MM.1S (cell line): ENCODE data around the gene BLM.

Experiments
- DNase-seq: peaks from one replicate; pipeline ENCODE4 v3.0.0-alpha.2; 2015
- H2AFZ ChIP-seq: fragments of 300-600 bp; sonication (generic); 2 replicates; pipeline ENCODE4 v1.6.0; 2016; ENCODE audit warnings: antibody characterized with exemption, low read length
- H3F3A ChIP-seq: fragments of 300-600 bp; sonication (generic); 2 replicates; pipeline ENCODE4 v1.6.1; 2016; ENCODE audit warnings: mild to moderate bottlenecking, antibody characterized with exemption, low read length, moderate library complexity, mixed read lengths; ENCODE audit not compliant: insufficient read depth
- H3K27ac ChIP-seq: fragments of 300-600 bp; sonication (generic); 2 replicates; pipeline ENCODE4 v1.5.1; 2016; ENCODE audit warnings: mild to moderate bottlenecking, low read length
- H3K27me3 ChIP-seq: fragments of 300-600 bp; sonication (generic); replicated peaks from 2 replicates; pipeline ENCODE4 v1.6.0; 2016; ENCODE audit warnings: low read length; ENCODE audit not compliant: insufficient read depth
- H3K36me3 ChIP-seq: fragments of 300-600 bp; sonication (generic); replicated peaks from 2 replicates; pipeline ENCODE4 v1.6.1; 2016; ENCODE audit warnings: mild to moderate bottlenecking, low read length, mixed read lengths; ENCODE audit not compliant: insufficient read depth
- H3K4me1 ChIP-seq: fragments of 300-600 bp; sonication (generic); 2 replicates; pipeline ENCODE4 v1.6.1; 2016; ENCODE audit warnings: low read length, mixed read lengths
- H3K4me2 ChIP-seq: fragments of 300-600 bp; sonication (generic); 2 replicates; pipeline ENCODE4 v1.6.0; 2016; ENCODE audit warnings: low read depth, low read length
- H3K4me3 ChIP-seq: fragments of 300-600 bp; sonication (generic); 2 replicates; pipeline ENCODE4 v1.5.1; 2016; ENCODE audit warnings: low read length, mixed read lengths
- H3K79me2 ChIP-seq: fragments of 300-600 bp; sonication (generic); 2 replicates; pipeline ENCODE4 v1.6.1; 2016; ENCODE audit warnings: mixed run types, low read length, mixed read lengths
- H3K9ac ChIP-seq: fragments of 300-600 bp; sonication (generic); 2 replicates; pipeline ENCODE4 v1.6.1; 2016; ENCODE audit warnings: low read length, mixed read lengths
- H3K9me2 ChIP-seq: fragments of 300-600 bp; sonication (generic); replicated peaks from 2 replicates; pipeline ENCODE4 v1.6.1; 2016; ENCODE audit warnings: mild to moderate bottlenecking, low read length, mixed read lengths; ENCODE audit not compliant: insufficient read depth
- H3K9me3 ChIP-seq: fragments of 300-600 bp; sonication (generic); replicated peaks from 2 replicates; pipeline ENCODE4 v1.6.1; 2016; ENCODE audit warnings: mild to moderate bottlenecking, low read length, mixed read lengths; ENCODE audit not compliant: insufficient read depth
- H4K20me1 ChIP-seq: fragments of 300-600 bp; sonication (generic); 2 replicates; pipeline ENCODE4 v1.6.1; 2016; ENCODE audit warnings: mild to moderate bottlenecking, low read length, moderate library complexity, mixed read lengths; ENCODE audit not compliant: insufficient read depth
- EZH2 ChIP-seq: fragments of 300-600 bp; sonication (generic); optimal IDR thresholded peaks from 2 replicates; pipeline ENCODE3; 2017; ENCODE audit warnings: low read depth, mild to moderate bottlenecking, antibody characterized with exemption, low read length, mixed read lengths
- EZH2phosphoT487 ChIP-seq: fragments of 300-600 bp; sonication (generic); IDR thresholded peaks from 2 replicates; pipeline ENCODE4 v1.6.1; 2018; ENCODE audit warnings: antibody characterized with exemption, low read length
- TF ChIP-seq, protein P1 (sequence below): fragments of 300-600 bp; sonication (generic); IDR thresholded peaks from 2 replicates; pipeline ENCODE4 v1.5.1; 2016; ENCODE audit warnings: antibody characterized with exemption, low read length, mixed read lengths

BLM gene

DNA sequence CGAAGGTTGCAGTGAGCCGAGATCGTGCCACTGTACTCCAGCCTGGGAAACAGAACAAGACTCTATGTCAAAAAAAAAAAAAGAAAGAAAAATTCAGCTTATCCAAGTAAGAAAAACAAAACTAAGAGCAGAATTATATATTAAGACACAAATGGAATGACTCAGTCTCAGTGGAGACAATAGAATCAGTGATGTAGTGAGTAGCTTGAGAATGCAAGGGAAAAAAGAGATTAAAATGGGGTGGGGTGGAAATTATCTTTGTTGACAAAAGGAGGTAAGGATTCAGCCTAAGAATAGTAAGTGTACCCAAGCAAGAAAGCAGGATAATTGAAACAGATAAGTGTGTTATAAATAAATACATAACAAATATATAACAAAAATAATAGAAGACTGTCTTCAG is 70.7 kb downstream of the BLM start:
- H3K9me3 ChIP-seq = no peaks in the 10 kb centered on the region
- no peak overlapping the region for H2AFZ ChIP-seq
- DNase-seq = no peak
- H3K27me3 ChIP-seq = no peaks in the 10 kb centered on the region
- no peaks in the 10 kb centered on the region for H3K79me2 ChIP-seq
- H3K4me3 ChIP-seq = no peak overlapping the region
- no peaks in the 10 kb centered on the region for H4K20me1 ChIP-seq
- 0 out of 2 replicates have a peak, but pooled peaks cover 4% of the 10 kb centered on the region for H3K36me3 ChIP-seq
- no peaks in the 10 kb centered on the region for H3K9me2 ChIP-seq
- H3K4me1 ChIP-seq = no peaks in the 10 kb centered on the region
- H3F3A ChIP-seq = no peaks in the 10 kb centered on the region; the same call in 1 of the 2 replicates
- no peak overlapping the region for H3K27ac ChIP-seq
- TF ChIP-seq, protein P1, sequence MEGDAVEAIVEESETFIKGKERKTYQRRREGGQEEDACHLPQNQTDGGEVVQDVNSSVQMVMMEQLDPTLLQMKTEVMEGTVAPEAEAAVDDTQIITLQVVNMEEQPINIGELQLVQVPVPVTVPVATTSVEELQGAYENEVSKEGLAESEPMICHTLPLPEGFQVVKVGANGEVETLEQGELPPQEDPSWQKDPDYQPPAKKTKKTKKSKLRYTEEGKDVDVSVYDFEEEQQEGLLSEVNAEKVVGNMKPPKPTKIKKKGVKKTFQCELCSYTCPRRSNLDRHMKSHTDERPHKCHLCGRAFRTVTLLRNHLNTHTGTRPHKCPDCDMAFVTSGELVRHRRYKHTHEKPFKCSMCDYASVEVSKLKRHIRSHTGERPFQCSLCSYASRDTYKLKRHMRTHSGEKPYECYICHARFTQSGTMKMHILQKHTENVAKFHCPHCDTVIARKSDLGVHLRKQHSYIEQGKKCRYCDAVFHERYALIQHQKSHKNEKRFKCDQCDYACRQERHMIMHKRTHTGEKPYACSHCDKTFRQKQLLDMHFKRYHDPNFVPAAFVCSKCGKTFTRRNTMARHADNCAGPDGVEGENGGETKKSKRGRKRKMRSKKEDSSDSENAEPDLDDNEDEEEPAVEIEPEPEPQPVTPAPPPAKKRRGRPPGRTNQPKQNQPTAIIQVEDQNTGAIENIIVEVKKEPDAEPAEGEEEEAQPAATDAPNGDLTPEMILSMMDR = no peak
- no peak for TF ChIP-seq EZH2
- no peak for TF ChIP-seq EZH2phosphoT487
- no peak overlapping the region for H3K4me2 ChIP-seq
- no peak overlapping the region for H3K9ac ChIP-seq

DNA sequence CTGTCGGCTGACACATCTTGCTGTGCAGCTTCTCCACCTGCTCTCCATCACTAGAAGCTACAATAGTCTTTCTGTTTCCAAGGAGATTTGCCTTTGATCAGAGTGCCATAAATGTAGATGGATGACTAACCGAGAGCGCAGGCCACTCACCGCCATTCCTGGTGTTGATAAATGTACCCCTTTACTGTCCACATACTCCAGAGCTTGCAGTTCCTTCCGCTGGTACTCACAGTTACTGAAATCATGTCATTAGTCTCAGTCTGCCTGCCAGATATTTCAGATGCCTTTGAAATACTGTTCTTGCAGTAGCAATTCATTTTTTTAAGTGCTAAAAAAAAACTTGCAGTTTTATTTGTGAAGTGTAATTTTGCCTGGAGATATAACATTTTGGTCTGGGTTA is 72.3 kb downstream of the BLM start:
- H3K4me1 ChIP-seq = no peaks in the 10 kb centered on the region
- H2AFZ ChIP-seq = no peak overlapping the region
- H3K4me2 ChIP-seq = no peak overlapping the region
- H3K36me3 ChIP-seq = 0 out of 2 replicates have a peak, but pooled peaks cover 4% of the 10 kb centered on the region
- H3K9ac ChIP-seq = no peak overlapping the region
- no peak overlapping the region for H3K27ac ChIP-seq
- H4K20me1 ChIP-seq = no peaks in the 10 kb centered on the region
- DNase-seq = no peak
- no peaks in the 10 kb centered on the region; the same call in 1 of the 2 replicates for H3F3A ChIP-seq
- no peaks in the 10 kb centered on the region for H3K27me3 ChIP-seq
- no peaks in the 10 kb centered on the region for H3K79me2 ChIP-seq
- no peaks in the 10 kb centered on the region for H3K9me3 ChIP-seq
- TF ChIP-seq EZH2phosphoT487 (no peak), EZH2 (no peak)
- TF ChIP-seq, protein P1 = no peak
- no peaks in the 10 kb centered on the region for H3K9me2 ChIP-seq
- no peak overlapping the region for H3K4me3 ChIP-seq

DNA sequence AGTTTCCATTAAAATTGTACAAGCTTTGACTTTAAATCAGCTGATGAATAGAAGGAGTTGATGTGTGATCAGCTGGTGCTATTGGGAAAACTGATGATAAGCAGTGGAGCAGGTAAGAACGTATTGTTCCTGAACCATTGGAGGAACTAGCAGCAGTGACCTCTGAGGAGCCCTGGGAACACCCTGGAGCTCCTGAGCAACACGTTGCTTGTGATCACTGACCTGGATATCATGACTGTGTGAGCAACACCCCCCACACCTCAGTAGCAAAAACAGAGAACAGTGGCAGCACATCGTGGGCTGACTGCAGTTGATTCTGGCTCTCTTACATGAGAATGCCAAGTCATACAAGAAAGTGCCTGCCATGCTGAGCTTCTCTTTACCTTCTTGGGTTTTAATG is 72.9 kb downstream of the BLM start:
- no peak overlapping the region for H3K4me3 ChIP-seq
- H3K9ac ChIP-seq = no peak overlapping the region
- no peak overlapping the region for H2AFZ ChIP-seq
- no peaks in the 10 kb centered on the region for H3K27me3 ChIP-seq
- no peaks in the 10 kb centered on the region; the same call in 1 of the 2 replicates for H3F3A ChIP-seq
- no peaks in the 10 kb centered on the region for H3K4me1 ChIP-seq
- H4K20me1 ChIP-seq = no peaks in the 10 kb centered on the region
- H3K36me3 ChIP-seq = 0 out of 2 replicates have a peak, but pooled peaks cover 3% of the 10 kb centered on the region
- DNase-seq = no peak
- H3K9me2 ChIP-seq = no peaks in the 10 kb centered on the region
- H3K4me2 ChIP-seq = no peak overlapping the region
- H3K27ac ChIP-seq = no peak overlapping the region
- H3K9me3 ChIP-seq = no peaks in the 10 kb centered on the region
- no peaks in the 10 kb centered on the region for H3K79me2 ChIP-seq
- TF ChIP-seq, protein P1 = no peak
- TF ChIP-seq EZH2phosphoT487 (no peak), EZH2 (no peak)
